A549 (cell line): ENCODE data around the gene RNASEH2C.

Experiments used
- BHLHE40 ChIP-seq: IDR thresholded peaks from 2 replicates; pipeline ENCODE4 v1.6.1; 2012; ENCODE audit warnings: low read depth, low read length, inconsistent platforms
- CHD4 ChIP-seq: fragments of 200-600 bp; sonication (generic); IDR thresholded peaks from 2 replicates; pipeline ENCODE4 v1.6.1; 2016; ENCODE audit warnings: antibody characterized with exemption, mild to moderate bottlenecking, borderline replicate concordance
- JUN ChIP-seq, 2 experiments: fragments of >200 bp; sonication (Bioruptor Twin); formaldehyde crosslinking; IDR thresholded peaks; 2 replicates in 1 of 2; 3 replicates in 1 of 2; pipeline ENCODE4 v1.6.1; 2016 to 2017
- KDM5A ChIP-seq: fragments of 200-600 bp; sonication (generic); IDR thresholded peaks from 2 replicates; pipeline ENCODE4 v1.6.1; 2016; ENCODE audit warnings: antibody characterized with exemption, mild to moderate bottlenecking
- NR3C1 ChIP-seq: fragments of >200 bp; sonication (Bioruptor Twin); formaldehyde crosslinking; IDR thresholded peaks from 3 replicates; pipeline ENCODE4 v1.6.1; 2017
- POLR2AphosphoS2 ChIP-seq: conservative IDR thresholded peaks from 2 replicates; pipeline ENCODE4 v1.6.1; 2012; ENCODE audit warnings: low read length, improper control_type of control experiment, inconsistent platforms
- TF ChIP-seq, protein P1 (sequence below): fragments of >200 bp; sonication (Bioruptor Twin); formaldehyde crosslinking; IDR thresholded peaks from 3 replicates; pipeline ENCODE4 v1.5.1; 2016
- TF ChIP-seq, protein P2 (sequence below): IDR thresholded peaks from 2 replicates; pipeline ENCODE4 v1.6.1; 2012

- TF ChIP-seq CHD4 (no peak), JUN (IDR thresholded peaks at IDR 0.05) (no peak), NR3C1 (no peak), POLR2AphosphoS2 (no peak), KDM5A (no peak), BHLHE40 (no peak)
- TF ChIP-seq, protein P1, sequence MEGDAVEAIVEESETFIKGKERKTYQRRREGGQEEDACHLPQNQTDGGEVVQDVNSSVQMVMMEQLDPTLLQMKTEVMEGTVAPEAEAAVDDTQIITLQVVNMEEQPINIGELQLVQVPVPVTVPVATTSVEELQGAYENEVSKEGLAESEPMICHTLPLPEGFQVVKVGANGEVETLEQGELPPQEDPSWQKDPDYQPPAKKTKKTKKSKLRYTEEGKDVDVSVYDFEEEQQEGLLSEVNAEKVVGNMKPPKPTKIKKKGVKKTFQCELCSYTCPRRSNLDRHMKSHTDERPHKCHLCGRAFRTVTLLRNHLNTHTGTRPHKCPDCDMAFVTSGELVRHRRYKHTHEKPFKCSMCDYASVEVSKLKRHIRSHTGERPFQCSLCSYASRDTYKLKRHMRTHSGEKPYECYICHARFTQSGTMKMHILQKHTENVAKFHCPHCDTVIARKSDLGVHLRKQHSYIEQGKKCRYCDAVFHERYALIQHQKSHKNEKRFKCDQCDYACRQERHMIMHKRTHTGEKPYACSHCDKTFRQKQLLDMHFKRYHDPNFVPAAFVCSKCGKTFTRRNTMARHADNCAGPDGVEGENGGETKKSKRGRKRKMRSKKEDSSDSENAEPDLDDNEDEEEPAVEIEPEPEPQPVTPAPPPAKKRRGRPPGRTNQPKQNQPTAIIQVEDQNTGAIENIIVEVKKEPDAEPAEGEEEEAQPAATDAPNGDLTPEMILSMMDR: no peak; the same call in 2 of the 3 replicates
- TF ChIP-seq, protein P2, sequence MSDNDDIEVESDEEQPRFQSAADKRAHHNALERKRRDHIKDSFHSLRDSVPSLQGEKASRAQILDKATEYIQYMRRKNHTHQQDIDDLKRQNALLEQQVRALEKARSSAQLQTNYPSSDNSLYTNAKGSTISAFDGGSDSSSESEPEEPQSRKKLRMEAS: no peak
Observed at GRCh38 chr11:65744699-65745042, 24.1 kb upstream of the RNASEH2C start.
